ENCODE results near the gene RERE.

DNA sequence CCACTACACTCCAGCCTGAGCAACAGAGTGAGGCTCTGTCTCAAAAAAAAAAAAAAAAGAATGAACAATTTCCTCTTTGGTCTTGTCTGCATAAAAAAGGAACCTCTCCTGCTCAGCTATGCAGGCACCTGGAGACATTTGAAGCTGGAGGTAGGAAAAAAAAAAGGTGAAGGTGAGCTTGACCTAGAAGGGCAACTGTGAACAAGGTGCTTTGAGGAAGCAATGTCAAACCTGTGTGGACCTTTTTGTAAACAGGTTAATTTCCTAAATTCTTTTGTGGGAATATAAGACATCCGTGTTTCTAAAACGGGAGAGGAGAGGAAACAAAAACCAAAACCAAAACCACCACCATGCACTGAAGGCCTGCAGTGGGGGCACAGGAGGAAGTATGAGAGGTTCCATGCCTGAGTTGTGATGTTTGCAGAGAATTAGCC is 422.0 kb downstream of the RERE start:
- TF ChIP-seq POLR2A (IDR thresholded peaks at IDR 0.05; ENCODE audit: low read depth, low read length) (no peak), POLR2AphosphoS5 (IDR thresholded peaks at IDR 0.05; ENCODE audit: low read depth, low read length) (no peak)
